ENCODE data around the gene TFAP2A.

DNA sequence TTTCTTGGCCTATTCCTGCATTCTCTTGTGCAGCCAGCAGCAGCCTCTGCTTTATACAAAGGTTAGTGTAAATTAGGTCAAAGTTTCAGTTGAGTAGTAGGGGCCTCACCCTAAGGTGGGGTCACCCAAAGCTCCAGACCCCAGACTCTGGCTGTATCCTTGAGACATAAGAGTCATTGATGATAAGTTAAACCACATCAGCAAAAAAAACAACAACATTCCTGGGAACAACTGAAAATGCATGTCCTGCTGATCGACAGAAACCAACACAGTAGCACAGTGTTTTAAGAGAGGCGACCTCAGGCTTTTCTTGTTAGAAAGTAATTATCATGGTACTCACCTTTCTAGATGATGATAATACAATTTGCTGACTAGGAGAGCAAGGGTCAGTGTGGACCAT is 52.6 kb downstream of the TFAP2A start:
- TF ChIP-seq IKZF3 (tag by site-specific recombination; IDR thresholded peaks at IDR 0.05) = no peak
- TF ChIP-seq ZNF391 (tag by site-specific recombination; IDR thresholded peaks at IDR 0.05; ENCODE audit: borderline replicate concordance, low read depth) = no peak
- TF ChIP-seq, protein P1, sequence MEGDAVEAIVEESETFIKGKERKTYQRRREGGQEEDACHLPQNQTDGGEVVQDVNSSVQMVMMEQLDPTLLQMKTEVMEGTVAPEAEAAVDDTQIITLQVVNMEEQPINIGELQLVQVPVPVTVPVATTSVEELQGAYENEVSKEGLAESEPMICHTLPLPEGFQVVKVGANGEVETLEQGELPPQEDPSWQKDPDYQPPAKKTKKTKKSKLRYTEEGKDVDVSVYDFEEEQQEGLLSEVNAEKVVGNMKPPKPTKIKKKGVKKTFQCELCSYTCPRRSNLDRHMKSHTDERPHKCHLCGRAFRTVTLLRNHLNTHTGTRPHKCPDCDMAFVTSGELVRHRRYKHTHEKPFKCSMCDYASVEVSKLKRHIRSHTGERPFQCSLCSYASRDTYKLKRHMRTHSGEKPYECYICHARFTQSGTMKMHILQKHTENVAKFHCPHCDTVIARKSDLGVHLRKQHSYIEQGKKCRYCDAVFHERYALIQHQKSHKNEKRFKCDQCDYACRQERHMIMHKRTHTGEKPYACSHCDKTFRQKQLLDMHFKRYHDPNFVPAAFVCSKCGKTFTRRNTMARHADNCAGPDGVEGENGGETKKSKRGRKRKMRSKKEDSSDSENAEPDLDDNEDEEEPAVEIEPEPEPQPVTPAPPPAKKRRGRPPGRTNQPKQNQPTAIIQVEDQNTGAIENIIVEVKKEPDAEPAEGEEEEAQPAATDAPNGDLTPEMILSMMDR (tag by site-specific recombination; IDR thresholded peaks at IDR 0.05) = no peak
- TF ChIP-seq YY1 (tag by site-specific recombination; IDR thresholded peaks at IDR 0.05) = no peak
- TF ChIP-seq ZNF146 (tag by site-specific recombination; IDR thresholded peaks at IDR 0.05) = no peak
- no peak for TF ChIP-seq ZNF785 (tag by site-specific recombination; IDR thresholded peaks at IDR 0.05)
- no peak for TF ChIP-seq PRDM1 (tag by site-specific recombination; IDR thresholded peaks at IDR 0.05)
- TF ChIP-seq ZNF157 (tag by site-specific recombination; IDR thresholded peaks at IDR 0.05) = no peak
- no peak for TF ChIP-seq ZNF133 (tag by site-specific recombination; IDR thresholded peaks at IDR 0.05)
- no peak for TF ChIP-seq ZNF324 (tag by site-specific recombination; IDR thresholded peaks at IDR 0.05)
- TF ChIP-seq MYNN (tag by site-specific recombination; IDR thresholded peaks at IDR 0.05; ENCODE audit: borderline replicate concordance) = no peak

All from HEK293 (cell line).